Choroid plexus epithelial cell (primary cell): ENCODE measurements around the gene FBH1.
"Not testable (repeated sequence)": the region's sequence is repeated elsewhere in the genome, so short reads cannot be mapped to it uniquely, and the experiment has no call there.

Source experiments
- DNase-seq: peaks from one replicate; pipeline ENCODE4 v3.0.0-alpha.2; 2010; ENCODE audit warnings: low read depth
- H3K4me3 ChIP-seq: 2 replicates; pipeline ENCODE4 v1.5.1; 2011; ENCODE audit warnings: low read depth, mild to moderate bottlenecking, control low read depth, low read length, moderate library complexity
- CTCF ChIP-seq: conservative IDR thresholded peaks from 2 replicates; pipeline ENCODE4 v1.5.1; 2011; ENCODE audit warnings: low read depth, mild to moderate bottlenecking, control low read depth, inconsistent platforms, low read length, moderate library complexity

Gene FBH1

GRCh38 chr10:5904227-5904626 lies 14.2 kb downstream of the FBH1 start:
- no peak for TF ChIP-seq CTCF
- no peak for DNase-seq
- no peak overlapping the region for H3K4me3 ChIP-seq

- TF ChIP-seq CTCF: no peak
- DNase-seq: no peak
- no peak overlapping the region for H3K4me3 ChIP-seq
These were observed 15.9 kb downstream of the FBH1 start for GRCh38 chr10:5905854-5906507.

- no peak overlapping the region for H3K4me3 ChIP-seq
- DNase-seq: no peak
- TF ChIP-seq CTCF: no peak
These were observed 16.6 kb downstream of the FBH1 start for GRCh38 chr10:5906651-5907050.

- DNase-seq, H3K4me3 ChIP-seq: not testable (repeated sequence)
These were observed 18.6 kb downstream of the FBH1 start for GRCh38 chr10:5908676-5909075.

- no peak for TF ChIP-seq CTCF
- DNase-seq: peak; percentile 41
- no peak overlapping the region for H3K4me3 ChIP-seq
These were observed 20.5 kb downstream of the FBH1 start for GRCh38 chr10:5910323-5911100.

GRCh38 chr10:5911670-5912069 lies 21.6 kb downstream of the FBH1 start:
- TF ChIP-seq CTCF: no peak
- DNase-seq: no peak
- no peak overlapping the region for H3K4me3 ChIP-seq

GRCh38 chr10:5913736-5914135 lies 23.7 kb downstream of the FBH1 start:
- no peak for TF ChIP-seq CTCF
- DNase-seq: no peak
- no peak overlapping the region for H3K4me3 ChIP-seq
